WTC11 (cell line): ENCODE measurements around the gene NALCN. TPM values are rescaled to one million over a fixed set of nuclear protein-coding genes. Genes with fewer than 3 reads are reported as not detected.

Source experiments
- ATAC-seq: fragments of 200-7000 bp; cut with Tn5 transposase; 2 replicates; pipeline ENCODE4 v1.10.0; 2021; ENCODE audit warnings: mild to moderate bottlenecking, moderate library complexity
- CTCF ChIA-PET: fragments of 300-600 bp; sonication (Branson Sonifier 250); formaldehyde crosslinking; loops from one replicate; lab custom pipeline; 2021; ENCODE audit warnings: antibody characterized with exemption; lab: Charles Lee
- POLR2A ChIA-PET: fragments of 350-600 bp; sonication (Branson Sonifier 250); formaldehyde crosslinking; loops from one replicate; lab custom pipeline; 2021; ENCODE audit warnings: antibody characterized with exemption; lab: Charles Lee
- DNase-seq: peaks from one replicate; pipeline ENCODE4 v3.0.0; 2021; ENCODE audit warnings: low spot score
- H3K27ac Mint-ChIP-seq: 2 replicates; pipeline ENCODE4 v1.8.0; 2021; ENCODE audit warnings: mixed read lengths
- H3K27me3 Mint-ChIP-seq: 2 replicates; pipeline ENCODE4 v1.8.0; 2021; ENCODE audit warnings: low read depth, mild to moderate bottlenecking, moderate library complexity, mixed read lengths
- H3K36me3 Mint-ChIP-seq: 2 replicates; pipeline ENCODE4 v1.8.0; 2021; ENCODE audit warnings: mixed read lengths
- H3K4me1 Mint-ChIP-seq: 2 replicates; pipeline ENCODE4 v1.8.0; 2022; ENCODE audit warnings: mixed read lengths
- H3K4me3 Mint-ChIP-seq: 2 replicates; pipeline ENCODE4 v1.8.0; 2021; ENCODE audit warnings: mild to moderate bottlenecking, moderate library complexity, mixed read lengths
- H3K9me3 Mint-ChIP-seq: 2 replicates; pipeline ENCODE4 v1.8.0; 2021; ENCODE audit warnings: mixed read lengths
- ARID4B ChIP-seq: sonication (generic); formaldehyde crosslinking; IDR thresholded peaks from 2 replicates; pipeline ENCODE4 v1.8.0; 2023; ENCODE audit warnings: missing genetic modification reagents, mild to moderate bottlenecking, borderline replicate concordance
- CDX4 ChIP-seq: fragments of 250-450 bp; sonication (Bioruptor Pico); IDR thresholded peaks from 2 replicates; pipeline ENCODE4 v1.9.0; 2021; ENCODE audit warnings: moderate library complexity, mild to moderate bottlenecking, inconsistent platforms, borderline replicate concordance
- CTCF ChIP-seq: fragments of 200-600 bp; IDR thresholded peaks from 2 replicates; pipeline ENCODE4 v1.8.0; 2022; ENCODE audit warnings: antibody characterized with exemption
- ELF4 ChIP-seq: sonication (generic); formaldehyde crosslinking; IDR thresholded peaks from 2 replicates; pipeline ENCODE4 v1.8.1; 2022; ENCODE audit warnings: low read depth, mild to moderate bottlenecking, moderate library complexity, missing genetic modification reagents
- EMX1 ChIP-seq: fragments of 250-450 bp; sonication (Bioruptor Pico); IDR thresholded peaks from 2 replicates; pipeline ENCODE4 v1.8.0; 2021; ENCODE audit warnings: mild to moderate bottlenecking
- FOXJ3 ChIP-seq: sonication (generic); formaldehyde crosslinking; IDR thresholded peaks from 2 replicates; pipeline ENCODE4 v1.9.0; 2021; ENCODE audit warnings: missing genetic modification reagents, mild to moderate bottlenecking, borderline replicate concordance
- FOXP1 ChIP-seq: sonication (generic); formaldehyde crosslinking; IDR thresholded peaks from 2 replicates; pipeline ENCODE4 v1.8.0; 2022; ENCODE audit warnings: missing genetic modification reagents, mild to moderate bottlenecking, moderate library complexity, borderline replicate concordance
- GRHL2 ChIP-seq: fragments of 250-450 bp; sonication (Bioruptor Pico); IDR thresholded peaks from 2 replicates; pipeline ENCODE4 v1.8.0; 2022; ENCODE audit warnings: mild to moderate bottlenecking, moderate library complexity; ENCODE audit not compliant: insufficient replicate concordance, severe bottlenecking
- HMGXB4 ChIP-seq: sonication (generic); formaldehyde crosslinking; IDR thresholded peaks from 2 replicates; pipeline ENCODE4 v1.8.1; 2023; ENCODE audit warnings: mild to moderate bottlenecking, moderate library complexity, missing genetic modification reagents
- RELA ChIP-seq: sonication (generic); formaldehyde crosslinking; IDR thresholded peaks from 2 replicates; pipeline ENCODE4 v1.8.1; 2022; ENCODE audit warnings: missing genetic modification reagents, mild to moderate bottlenecking, borderline replicate concordance
- STAT6 ChIP-seq: sonication (generic); formaldehyde crosslinking; conservative IDR thresholded peaks from 2 replicates; pipeline ENCODE4 v1.8.1; 2023; ENCODE audit warnings: mild to moderate bottlenecking, low read depth, missing genetic modification reagents, moderate library complexity
- ZNF138 ChIP-seq: sonication (generic); formaldehyde crosslinking; conservative IDR thresholded peaks from 2 replicates; pipeline ENCODE4 v1.8.1; 2022; ENCODE audit warnings: mild to moderate bottlenecking, moderate library complexity, missing genetic modification reagents
- ZNF219 ChIP-seq: sonication (generic); formaldehyde crosslinking; IDR thresholded peaks from 2 replicates; pipeline ENCODE4 v1.8.0; 2023; ENCODE audit warnings: missing genetic modification reagents, mild to moderate bottlenecking, borderline replicate concordance
- ZNF512 ChIP-seq: sonication (generic); formaldehyde crosslinking; IDR thresholded peaks from 2 replicates; pipeline ENCODE4 v1.8.1; 2022; ENCODE audit warnings: missing genetic modification reagents, borderline replicate concordance
- total RNA-seq: library from RNA; stranded (reverse); gene quantifications from 3 replicates; pipeline ENCODE4 v1.2.3, GENCODE V29; 2021

The NALCN gene
- total RNA-seq, 1 experiment from 2014 or later, result 0.33 TPM

- POLR2A ChIA-PET, result no interaction called here
- Mint-ChIP-seq H3K4me3 (no peak overlapping the region), H3K9me3 (peaks cover 20% of the 10 kb centered on the region), H3K36me3 (no peaks in the 10 kb centered on the region), H3K27me3 (no peaks in the 10 kb centered on the region), H3K4me1 (peaks cover 12% of the 10 kb centered on the region), H3K27ac (no peak overlapping the region)
- TF ChIP-seq CTCF (no peak), GRHL2 (CRISPR knock-in tag) (no peak), ZNF219 (CRISPR knock-in tag) (no peak), EMX1 (CRISPR knock-in tag) (no peak), HMGXB4 (no peak), RELA (CRISPR knock-in tag) (no peak), ZNF512 (no peak), STAT6 (no peak), ELF4 (CRISPR knock-in tag) (no peak), ARID4B (CRISPR knock-in tag) (no peak), FOXJ3 (CRISPR knock-in tag) (no peak), ZNF138 (CRISPR knock-in tag) (no peak), FOXP1 (CRISPR knock-in tag) (no peak), CDX4 (CRISPR knock-in tag) (no peak)
- DNase-seq (no peak), ATAC-seq (no peak)
- CTCF ChIA-PET, result no interaction called here
Measured at GRCh38 chr13:101098873-101099272, 317.4 kb downstream of the NALCN start.
